Islet precursor cell (in vitro differentiated cells): ENCODE measurements around the gene KIF1A.
A peak's percentile ranks its signal among the peaks of the same experiment; 100 is the strongest.

Source experiments
- DNase-seq: peaks from one replicate; pipeline ENCODE4 v3.0.0-alpha.2; 2018

The KIF1A gene

GRCh38 chr2:240819858-240820606 lies at the start of gene KIF1A:
TSS of gene KIF1A (minus strand) at chr2:240820219. CDS start at chr2:240797752, 22,467 bp downstream.
- peak; percentile 81 for DNase-seq

- DNase-seq: no peak
Observed at GRCh38 chr2:240869109-240869955, 49.3 kb upstream of the KIF1A start.

- no peak for DNase-seq
Observed at GRCh38 chr2:240868286-240869108, 48.5 kb upstream of the KIF1A start, which contains the start of gene AGXT. TSS of gene AGXT (plus strand) at chr2:240868824. CDS start at chr2:240868866, 42 bp downstream.

GRCh38 chr2:240865391-240865790 lies 45.4 kb upstream of the KIF1A start:
- DNase-seq: no peak

GRCh38 chr2:240864475-240864874 lies 44.5 kb upstream of the KIF1A start:
- DNase-seq: no peak

GRCh38 chr2:240861547-240861946 lies 41.5 kb upstream of the KIF1A start:
- no peak for DNase-seq

GRCh38 chr2:240858871-240859270 lies 38.9 kb upstream of the KIF1A start:
- DNase-seq: no peak

- no peak for DNase-seq
Observed at GRCh38 chr2:240858321-240858720, 38.3 kb upstream of the KIF1A start.

- DNase-seq: no peak
Observed at GRCh38 chr2:240857039-240858008, 37.3 kb upstream of the KIF1A start.

- DNase-seq: peak; percentile 58
Observed at GRCh38 chr2:240856151-240856980, 36.3 kb upstream of the KIF1A start.

- no peak for DNase-seq
Observed at GRCh38 chr2:240855670-240856069, 35.7 kb upstream of the KIF1A start.

- DNase-seq: no peak
Observed at GRCh38 chr2:240852671-240853314, 32.8 kb upstream of the KIF1A start.

GRCh38 chr2:240851078-240851991 lies 31.3 kb upstream of the KIF1A start:
- peak; percentile 93 for DNase-seq

- DNase-seq: no peak
Observed at GRCh38 chr2:240850756-240851077, 30.7 kb upstream of the KIF1A start.

- no peak for DNase-seq
Observed at GRCh38 chr2:240850026-240850425, 30.0 kb upstream of the KIF1A start.

GRCh38 chr2:240848900-240849680 lies 29.1 kb upstream of the KIF1A start:
- no peak for DNase-seq

GRCh38 chr2:240847817-240848216 lies 27.8 kb upstream of the KIF1A start:
- DNase-seq: no peak

GRCh38 chr2:240846873-240847595 lies 27.0 kb upstream of the KIF1A start:
- DNase-seq: no peak
